ENCODE measurements around the gene B3GNT4.

B3GNT4 gene

GRCh38 chr12:122187466-122187865, 16.0 kb upstream of the B3GNT4 start:
- TF ChIP-seq, protein P1, sequence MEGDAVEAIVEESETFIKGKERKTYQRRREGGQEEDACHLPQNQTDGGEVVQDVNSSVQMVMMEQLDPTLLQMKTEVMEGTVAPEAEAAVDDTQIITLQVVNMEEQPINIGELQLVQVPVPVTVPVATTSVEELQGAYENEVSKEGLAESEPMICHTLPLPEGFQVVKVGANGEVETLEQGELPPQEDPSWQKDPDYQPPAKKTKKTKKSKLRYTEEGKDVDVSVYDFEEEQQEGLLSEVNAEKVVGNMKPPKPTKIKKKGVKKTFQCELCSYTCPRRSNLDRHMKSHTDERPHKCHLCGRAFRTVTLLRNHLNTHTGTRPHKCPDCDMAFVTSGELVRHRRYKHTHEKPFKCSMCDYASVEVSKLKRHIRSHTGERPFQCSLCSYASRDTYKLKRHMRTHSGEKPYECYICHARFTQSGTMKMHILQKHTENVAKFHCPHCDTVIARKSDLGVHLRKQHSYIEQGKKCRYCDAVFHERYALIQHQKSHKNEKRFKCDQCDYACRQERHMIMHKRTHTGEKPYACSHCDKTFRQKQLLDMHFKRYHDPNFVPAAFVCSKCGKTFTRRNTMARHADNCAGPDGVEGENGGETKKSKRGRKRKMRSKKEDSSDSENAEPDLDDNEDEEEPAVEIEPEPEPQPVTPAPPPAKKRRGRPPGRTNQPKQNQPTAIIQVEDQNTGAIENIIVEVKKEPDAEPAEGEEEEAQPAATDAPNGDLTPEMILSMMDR (IDR thresholded peaks at IDR 0.05; ENCODE audit: borderline replicate concordance, insufficient read depth, low read depth, low read length) = no peak
- no peak overlapping the region for H3K4me3 ChIP-seq (ENCODE audit: low read depth, low read length)

DNA sequence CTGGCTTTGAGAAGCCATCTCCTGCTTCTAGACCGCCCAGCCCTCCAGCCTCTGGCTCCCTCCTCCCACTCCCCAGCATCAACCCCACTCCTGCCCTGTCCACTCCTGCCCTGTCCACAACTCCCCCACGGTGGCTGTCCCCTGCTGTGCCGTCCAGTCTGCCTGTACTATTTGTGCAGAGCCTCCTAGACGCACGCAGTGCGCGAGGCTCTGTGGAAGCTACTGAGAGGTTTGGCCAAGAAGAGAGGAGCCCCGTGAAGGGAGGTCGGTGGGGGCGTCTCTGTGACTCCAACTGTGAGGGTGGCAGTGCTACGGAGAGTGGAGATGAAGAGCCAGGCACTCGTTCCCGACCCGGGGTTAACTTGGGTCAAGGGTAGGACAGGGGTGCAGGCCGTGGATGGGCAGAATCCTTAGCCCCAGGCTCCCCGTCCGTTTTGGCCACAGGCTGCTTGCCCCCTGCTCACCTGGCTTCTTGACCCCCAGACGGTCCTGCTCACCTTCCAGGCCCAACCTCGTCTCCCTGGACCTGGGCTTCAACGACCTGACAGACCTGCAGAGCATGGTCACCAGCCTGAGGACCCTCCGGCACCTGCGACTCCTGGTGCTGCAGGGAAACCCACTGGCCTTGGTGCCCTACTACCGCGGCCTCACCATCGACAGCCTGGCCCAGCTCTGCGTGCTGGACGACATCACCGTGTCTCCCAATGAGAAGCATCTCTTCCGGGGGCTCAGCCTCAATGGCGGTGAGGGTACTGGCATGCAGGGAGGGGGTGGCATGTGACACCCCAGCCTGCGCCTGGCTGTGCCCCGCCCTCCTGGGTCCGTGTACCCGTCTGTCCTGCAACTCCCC, 13.7 kb upstream of the B3GNT4 start:
- TF ChIP-seq, protein P1 (IDR thresholded peaks at IDR 0.05; ENCODE audit: borderline replicate concordance, insufficient read depth, low read depth, low read length) = no peak
- H3K4me3 ChIP-seq (ENCODE audit: low read depth, low read length) = no peak overlapping the region

GRCh38 chr12:122190842-122191668, 12.5 kb upstream of the B3GNT4 start:
- TF ChIP-seq, protein P1 (IDR thresholded peaks at IDR 0.05; ENCODE audit: borderline replicate concordance, insufficient read depth, low read depth, low read length) = peak; percentile 86
- no peak overlapping the region for H3K4me3 ChIP-seq (ENCODE audit: low read depth, low read length)

DNA sequence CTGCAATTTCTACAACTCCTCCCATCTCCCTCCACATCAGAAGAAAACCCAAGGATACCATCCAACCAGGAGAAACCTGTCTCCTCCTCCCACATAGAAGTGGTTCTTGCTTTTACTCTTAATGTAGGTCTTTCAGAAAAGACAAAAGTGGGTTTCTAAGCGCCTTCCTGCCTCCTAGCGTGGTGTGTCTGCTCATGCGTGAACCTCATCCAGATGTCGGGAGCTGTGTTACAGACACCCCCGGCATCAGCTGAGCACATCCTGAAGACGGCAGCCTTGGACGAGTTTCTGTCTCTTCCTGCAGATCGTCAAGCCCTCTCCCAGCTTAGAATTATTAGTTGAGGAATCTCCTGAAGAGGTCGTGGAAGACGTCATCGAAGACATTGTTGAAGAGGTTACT, 11.1 kb upstream of the B3GNT4 start:
- no peak overlapping the region for H3K4me3 ChIP-seq (ENCODE audit: low read depth, low read length)
- TF ChIP-seq, protein P1 (IDR thresholded peaks at IDR 0.05; ENCODE audit: borderline replicate concordance, insufficient read depth, low read depth, low read length) = no peak

GRCh38 chr12:122194804-122195203, 8.7 kb upstream of the B3GNT4 start:
- H3K4me3 ChIP-seq (ENCODE audit: low read depth, low read length) = no peak overlapping the region
- TF ChIP-seq, protein P1 (IDR thresholded peaks at IDR 0.05; ENCODE audit: borderline replicate concordance, insufficient read depth, low read depth, low read length) = no peak

- TF ChIP-seq, protein P1 (IDR thresholded peaks at IDR 0.05; ENCODE audit: borderline replicate concordance, insufficient read depth, low read depth, low read length) = no peak
- no peak overlapping the region for H3K4me3 ChIP-seq (ENCODE audit: low read depth, low read length)
These were observed 8.1 kb upstream of the B3GNT4 start for GRCh38 chr12:122195405-122195804.

Data from GM12875 (cell line).